ENCODE results near the gene FLT3.

FLT3 gene

DNA sequence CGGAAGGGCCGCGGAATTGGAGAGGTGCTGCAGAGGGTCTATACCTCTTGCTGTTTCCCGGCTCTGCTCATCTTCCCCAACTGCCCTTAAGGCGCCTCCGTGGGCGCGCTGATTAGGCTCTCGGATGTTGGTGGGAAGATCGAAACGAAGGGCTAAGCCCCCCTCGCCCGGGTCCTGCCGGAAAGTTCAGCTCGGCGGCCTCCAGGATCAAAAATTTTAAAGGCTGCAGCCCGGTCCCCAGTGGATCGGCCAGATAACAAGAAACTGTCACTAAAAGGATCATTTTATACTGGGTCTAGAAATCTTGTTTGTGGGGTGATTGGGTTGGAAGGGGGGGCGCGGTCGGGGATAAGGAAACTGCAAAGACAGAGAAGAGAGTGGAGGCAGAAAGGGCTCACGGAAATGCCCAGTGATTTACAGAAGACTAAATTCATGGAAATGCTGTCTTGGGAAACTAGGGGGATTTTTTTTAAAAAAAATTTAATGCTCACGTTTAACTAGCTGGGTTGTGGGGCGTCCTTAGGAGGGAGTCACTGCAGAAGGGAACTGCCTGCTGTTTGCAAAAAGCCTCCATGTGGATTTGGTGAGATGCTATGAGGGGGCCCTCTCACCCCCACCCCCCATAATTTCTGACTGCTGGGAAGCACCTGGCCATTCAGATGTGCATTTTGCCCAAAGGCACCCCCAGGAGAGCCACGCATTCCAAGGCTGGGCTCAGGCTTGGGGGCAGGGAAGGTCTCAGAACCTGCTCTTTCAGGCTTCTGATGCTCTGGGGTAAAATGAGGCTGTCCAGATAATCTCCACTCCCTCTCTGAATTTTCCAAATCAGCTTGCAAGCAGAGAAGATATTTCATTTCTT lies 138.9 kb downstream of the FLT3 start:
- TF ChIP-seq, protein P1, sequence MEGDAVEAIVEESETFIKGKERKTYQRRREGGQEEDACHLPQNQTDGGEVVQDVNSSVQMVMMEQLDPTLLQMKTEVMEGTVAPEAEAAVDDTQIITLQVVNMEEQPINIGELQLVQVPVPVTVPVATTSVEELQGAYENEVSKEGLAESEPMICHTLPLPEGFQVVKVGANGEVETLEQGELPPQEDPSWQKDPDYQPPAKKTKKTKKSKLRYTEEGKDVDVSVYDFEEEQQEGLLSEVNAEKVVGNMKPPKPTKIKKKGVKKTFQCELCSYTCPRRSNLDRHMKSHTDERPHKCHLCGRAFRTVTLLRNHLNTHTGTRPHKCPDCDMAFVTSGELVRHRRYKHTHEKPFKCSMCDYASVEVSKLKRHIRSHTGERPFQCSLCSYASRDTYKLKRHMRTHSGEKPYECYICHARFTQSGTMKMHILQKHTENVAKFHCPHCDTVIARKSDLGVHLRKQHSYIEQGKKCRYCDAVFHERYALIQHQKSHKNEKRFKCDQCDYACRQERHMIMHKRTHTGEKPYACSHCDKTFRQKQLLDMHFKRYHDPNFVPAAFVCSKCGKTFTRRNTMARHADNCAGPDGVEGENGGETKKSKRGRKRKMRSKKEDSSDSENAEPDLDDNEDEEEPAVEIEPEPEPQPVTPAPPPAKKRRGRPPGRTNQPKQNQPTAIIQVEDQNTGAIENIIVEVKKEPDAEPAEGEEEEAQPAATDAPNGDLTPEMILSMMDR (conservative IDR thresholded peaks at IDR 0.05; ENCODE audit: low read depth, low read length) = no peak
- H3K4me3 ChIP-seq (ENCODE audit: low read depth, low read length) = no peak overlapping the region
- no peak for DNase-seq (ENCODE audit: low read depth)

DNA sequence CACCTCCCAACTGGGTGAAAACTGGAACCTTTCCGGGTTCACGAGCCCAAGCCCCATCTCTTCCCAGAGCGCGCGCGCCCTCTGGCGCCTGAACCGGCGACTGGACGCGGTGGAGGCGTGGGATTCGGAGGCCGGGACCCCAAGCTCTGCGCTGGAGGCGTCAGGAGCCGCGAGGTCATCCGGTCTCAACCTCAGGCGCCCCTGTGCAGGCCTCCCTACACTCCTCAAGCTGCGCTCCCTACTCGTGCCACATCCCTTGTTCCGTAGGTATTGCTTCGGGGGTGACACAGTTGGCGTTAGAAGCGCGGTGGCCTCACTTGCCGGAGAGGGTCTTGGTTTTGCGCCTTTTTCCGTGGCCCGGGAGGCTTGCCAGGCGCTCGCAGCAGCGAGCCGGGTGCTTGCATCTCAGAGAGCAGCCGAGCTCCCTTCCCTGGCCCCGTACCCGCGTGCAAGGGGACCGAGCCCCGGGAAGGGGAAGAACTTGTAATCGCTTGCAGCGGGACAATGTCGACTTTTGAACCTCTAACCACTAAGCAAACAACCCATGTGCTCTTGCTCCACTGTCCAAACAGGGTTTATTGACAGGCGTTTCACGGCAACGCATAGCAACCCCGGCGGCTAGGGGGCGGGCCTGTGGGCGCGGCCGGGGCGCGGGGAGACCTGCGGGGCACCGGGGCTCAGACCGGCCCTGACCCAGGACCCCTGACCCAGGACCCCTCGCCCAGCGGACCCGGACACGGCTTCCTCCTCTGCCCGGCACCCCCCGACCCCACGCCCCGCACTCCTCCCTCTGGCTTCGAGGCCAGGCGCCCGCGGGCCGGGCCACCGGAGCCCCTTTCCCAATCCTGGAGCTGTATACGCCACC lies 139.8 kb downstream of the FLT3 start:
- TF ChIP-seq, protein P1 (conservative IDR thresholded peaks at IDR 0.05; ENCODE audit: low read depth, low read length) = peak; percentile 25
- H3K4me3 ChIP-seq (ENCODE audit: low read depth, low read length) = no peak overlapping the region
- peak; percentile 43 for DNase-seq (ENCODE audit: low read depth)

DNA sequence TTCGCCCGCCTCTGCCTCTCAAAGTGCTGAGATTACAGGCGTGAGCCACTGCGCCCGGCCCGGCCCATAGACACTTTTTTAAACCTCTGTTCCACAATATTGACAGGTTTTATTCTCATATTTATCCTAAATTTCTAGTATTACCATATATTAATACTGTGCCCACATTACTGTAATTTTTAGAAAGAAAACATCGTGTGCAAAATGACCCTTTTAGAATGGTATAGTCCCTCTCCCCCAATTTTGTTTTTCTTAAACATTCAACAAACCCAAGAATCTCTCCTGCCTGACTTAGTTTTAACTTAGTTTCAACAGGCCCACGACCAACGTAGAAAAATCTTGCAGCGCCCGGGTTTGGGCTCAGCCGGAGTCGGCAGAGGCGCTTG lies 140.4 kb downstream of the FLT3 start:
- H3K4me3 ChIP-seq (ENCODE audit: low read depth, low read length) = no peak overlapping the region
- no peak for DNase-seq (ENCODE audit: low read depth)
- TF ChIP-seq, protein P1 (conservative IDR thresholded peaks at IDR 0.05; ENCODE audit: low read depth, low read length) = no peak

DNA sequence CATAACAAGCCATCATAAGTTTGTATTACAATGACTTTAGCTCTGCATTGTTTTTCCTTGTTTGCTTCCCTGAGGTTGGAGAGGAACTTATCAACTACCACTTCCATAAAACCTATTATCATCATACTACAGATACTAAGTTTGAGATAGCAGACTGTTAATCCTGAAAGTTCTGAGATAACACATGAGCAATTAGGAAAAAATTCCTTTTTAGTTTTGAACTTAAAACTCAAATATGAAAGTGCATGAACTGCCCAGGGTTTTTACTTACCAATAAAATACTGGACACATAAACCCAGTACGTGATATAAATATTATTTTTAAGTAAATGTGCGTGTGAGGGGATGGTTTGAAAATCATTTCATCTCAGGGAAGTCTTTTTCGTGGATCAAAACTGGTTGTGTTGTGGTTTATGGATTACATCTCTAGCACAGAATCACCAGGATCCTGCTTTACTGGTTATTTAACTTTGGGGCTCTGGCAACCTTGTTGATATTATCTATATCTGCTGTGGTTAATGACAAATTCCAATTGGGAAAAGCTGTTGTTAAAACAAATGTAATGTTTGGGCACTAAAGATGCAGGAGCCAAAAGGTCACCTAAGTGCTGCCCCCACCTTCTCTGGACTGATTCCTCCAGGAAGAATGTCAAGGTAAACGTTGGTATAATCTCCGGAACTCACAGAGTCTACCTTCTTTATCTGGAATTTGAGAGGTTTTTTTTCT lies 143.6 kb downstream of the FLT3 start:
- TF ChIP-seq, protein P1 (conservative IDR thresholded peaks at IDR 0.05; ENCODE audit: low read depth, low read length) = no peak
- H3K4me3 ChIP-seq (ENCODE audit: low read depth, low read length) = no peak overlapping the region

DNA sequence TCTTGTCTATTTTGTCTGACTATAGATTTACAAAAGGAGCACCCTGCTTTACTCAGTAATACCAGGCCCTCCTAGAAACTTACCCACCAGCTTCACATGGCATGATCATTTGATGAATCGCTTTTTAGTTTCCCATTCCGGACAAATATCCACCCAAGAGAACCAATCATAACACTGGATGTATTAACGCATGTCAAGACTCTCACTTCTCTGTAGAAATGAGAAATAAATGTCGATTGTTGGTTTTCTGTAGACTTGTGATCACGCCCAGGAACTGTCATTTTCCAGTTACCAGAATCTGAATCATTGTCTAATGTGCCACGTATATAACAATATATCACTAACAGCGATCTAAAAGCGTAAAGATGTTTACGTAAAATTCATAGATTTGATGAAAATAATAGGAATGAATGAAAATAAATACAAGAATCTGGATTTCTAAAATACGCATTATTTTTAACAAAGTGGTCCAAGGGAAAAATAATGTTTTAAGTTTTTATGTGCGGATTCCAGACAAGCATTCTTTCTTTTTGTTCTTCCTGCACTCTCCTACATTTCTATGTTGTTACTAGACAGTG lies 145.3 kb downstream of the FLT3 start:
- TF ChIP-seq, protein P1 (conservative IDR thresholded peaks at IDR 0.05; ENCODE audit: low read depth, low read length) = no peak
- no peak for DNase-seq (ENCODE audit: low read depth)
- no peak overlapping the region for H3K4me3 ChIP-seq (ENCODE audit: low read depth, low read length)

More for the DNA sequence above, 143.6 kb downstream of the FLT3 start:
- no peak for DNase-seq (ENCODE audit: low read depth)

DNA sequence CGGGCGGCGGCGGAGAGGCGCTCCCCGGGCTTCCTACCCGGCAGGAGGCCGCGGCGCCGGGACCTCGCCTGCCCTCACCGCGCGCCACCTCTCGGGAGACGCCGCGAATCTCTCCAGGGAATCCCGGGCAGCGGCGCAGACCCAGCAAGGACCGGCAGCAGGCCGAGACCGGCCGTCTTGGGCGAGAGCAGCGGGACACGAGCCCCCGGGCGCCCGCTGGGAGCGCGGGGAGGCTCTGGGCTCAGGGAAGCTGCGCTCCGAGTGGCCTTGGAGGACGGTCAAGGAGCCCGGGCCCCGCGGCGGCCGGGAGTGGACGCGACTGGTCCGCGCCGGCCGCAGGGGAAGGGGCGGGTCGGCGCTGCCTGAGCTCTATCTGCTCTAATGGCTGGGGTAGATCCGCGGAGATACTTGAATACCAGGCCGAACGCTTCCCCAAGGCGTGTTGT lies 145.9 kb downstream of the FLT3 start:
- peak overlapping the region; percentile 39 for H3K4me3 ChIP-seq (ENCODE audit: low read depth, low read length)
- TF ChIP-seq, protein P1 (conservative IDR thresholded peaks at IDR 0.05; ENCODE audit: low read depth, low read length) = no peak
- DNase-seq (ENCODE audit: low read depth) = no peak
